ENCODE data around the gene FBXO48.

FBXO48 gene

GRCh38 chr2:68428126-68428525 is 39.0 kb downstream of the FBXO48 start:
- ATAC-seq (ENCODE audit: insufficient read depth, low read depth) (no peak), DNase-seq (no peak)
- H3K27ac ChIP-seq (ENCODE audit: low read length) = no peak overlapping the region
- no peak overlapping the region for H3K4me3 ChIP-seq (ENCODE audit: low read depth in 1 of 2, low read length in 2 of 2)
- no peaks in the 10 kb centered on the region for H4K20me1 ChIP-seq (ENCODE audit: insufficient read depth, low read length)
- no peaks in the 10 kb centered on the region for H3K9me3 ChIP-seq (ENCODE audit: insufficient read depth, low read length, severe bottlenecking)
- no peak for TF ChIP-seq CTCF (IDR thresholded peaks at IDR 0.05; ENCODE audit: borderline replicate concordance, extremely low read depth, low read length, poor library complexity, severe bottlenecking)
- no peak for TF ChIP-seq EZH2 (IDR thresholded peaks at IDR 0.05; ENCODE audit: borderline replicate concordance, low read depth, low read length, severe bottlenecking)
- H2AFZ ChIP-seq (ENCODE audit: low read depth, low read length) = no peak overlapping the region
- H3K27me3 ChIP-seq (ENCODE audit: insufficient read depth, low read length, poor library complexity) = no peaks in the 10 kb centered on the region
- no peak overlapping the region for H3K9ac ChIP-seq (ENCODE audit: low read depth, low read length)
- no peaks in the 10 kb centered on the region for H3K79me2 ChIP-seq (ENCODE audit: insufficient read depth, low read length)
- no peaks in the 10 kb centered on the region; the same call in 1 of the 2 replicates for H3K4me1 ChIP-seq (ENCODE audit: insufficient read depth, low read length)
- H3K36me3 ChIP-seq (ENCODE audit: insufficient read depth, low read length) = no peaks in the 10 kb centered on the region
- H3K4me2 ChIP-seq (ENCODE audit: insufficient read depth, low read length) = no peak overlapping the region

GRCh38 chr2:68426848-68427579 is 40.1 kb downstream of the FBXO48 start:
- Histone ChIP-seq H3K79me2 (ENCODE audit: insufficient read depth, low read length) (no peaks in the 10 kb centered on the region), H3K9ac (ENCODE audit: low read depth, low read length) (no peak overlapping the region), H3K4me1 (ENCODE audit: insufficient read depth, low read length) (no peaks in the 10 kb centered on the region; the same call in 1 of the 2 replicates), H4K20me1 (ENCODE audit: insufficient read depth, low read length) (no peaks in the 10 kb centered on the region), H3K36me3 (ENCODE audit: insufficient read depth, low read length) (no peaks in the 10 kb centered on the region), H3K4me3 (ENCODE audit: low read depth in 1 of 2, low read length in 2 of 2) (no peak overlapping the region), H3K9me3 (ENCODE audit: insufficient read depth, low read length, severe bottlenecking) (no peaks in the 10 kb centered on the region), H3K4me2 (ENCODE audit: insufficient read depth, low read length) (no peak overlapping the region), H3K27me3 (ENCODE audit: insufficient read depth, low read length, poor library complexity) (no peaks in the 10 kb centered on the region), H3K27ac (ENCODE audit: low read length) (no peak overlapping the region), H2AFZ (ENCODE audit: low read depth, low read length) (no peak overlapping the region)
- no peak for DNase-seq
- ATAC-seq (ENCODE audit: insufficient read depth, low read depth) = no peak
- TF ChIP-seq CTCF (IDR thresholded peaks at IDR 0.05; ENCODE audit: borderline replicate concordance, extremely low read depth, low read length, poor library complexity, severe bottlenecking) = no peak
- no peak for TF ChIP-seq EZH2 (IDR thresholded peaks at IDR 0.05; ENCODE audit: borderline replicate concordance, low read depth, low read length, severe bottlenecking)

- Histone ChIP-seq H2AFZ (ENCODE audit: low read depth, low read length) (no peak overlapping the region), H4K20me1 (ENCODE audit: insufficient read depth, low read length) (no peaks in the 10 kb centered on the region), H3K4me1 (ENCODE audit: insufficient read depth, low read length) (no peaks in the 10 kb centered on the region; the same call in 1 of the 2 replicates), H3K27ac (ENCODE audit: low read length) (no peak overlapping the region), H3K9me3 (ENCODE audit: insufficient read depth, low read length, severe bottlenecking) (no peaks in the 10 kb centered on the region), H3K4me2 (ENCODE audit: insufficient read depth, low read length) (no peak overlapping the region), H3K36me3 (ENCODE audit: insufficient read depth, low read length) (no peaks in the 10 kb centered on the region), H3K4me3 (ENCODE audit: low read depth in 1 of 2, low read length in 2 of 2) (no peak overlapping the region), H3K27me3 (ENCODE audit: insufficient read depth, low read length, poor library complexity) (no peaks in the 10 kb centered on the region), H3K9ac (ENCODE audit: low read depth, low read length) (no peak overlapping the region), H3K79me2 (ENCODE audit: insufficient read depth, low read length) (no peaks in the 10 kb centered on the region)
- TF ChIP-seq EZH2 (IDR thresholded peaks at IDR 0.05; ENCODE audit: borderline replicate concordance, low read depth, low read length, severe bottlenecking) (no peak), CTCF (IDR thresholded peaks at IDR 0.05; ENCODE audit: borderline replicate concordance, extremely low read depth, low read length, poor library complexity, severe bottlenecking) (no peak)
- DNase-seq = no peak
- no peak for ATAC-seq (ENCODE audit: insufficient read depth, low read depth)
Measured at GRCh38 chr2:68426446-68426845, 40.6 kb downstream of the FBXO48 start.
